ENCODE results near the gene ACSF3. TPM values are rescaled to one million over a fixed set of nuclear protein-coding genes. Genes with fewer than 3 reads are reported as not detected.

ACSF3 gene
- total RNA-seq, 1 donor from 2014 or later, result 32.0 TPM

DNA sequence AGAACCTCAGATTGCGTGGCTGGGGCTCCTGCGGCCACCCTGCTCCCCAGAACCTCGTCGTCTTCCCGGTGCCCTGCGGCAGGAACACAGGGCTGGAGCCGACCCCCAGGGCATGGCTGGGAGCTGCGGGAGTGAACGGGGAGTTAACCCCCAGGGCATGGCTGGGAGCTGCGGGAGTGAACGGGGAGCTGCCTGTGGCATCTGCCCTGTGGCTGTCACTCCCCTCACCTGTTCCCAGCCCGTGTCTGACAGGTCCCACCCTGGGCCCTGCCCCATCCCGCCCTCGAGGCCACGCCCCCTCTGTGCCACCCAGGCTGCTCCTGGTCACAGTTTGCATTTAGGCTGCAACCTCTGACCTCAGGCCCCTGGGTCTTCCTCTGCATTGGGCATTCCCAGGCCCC is 39.4 kb upstream of the ACSF3 start:
- H3K4me3 ChIP-seq, result no peak overlapping the region
- TF ChIP-seq, protein P1, sequence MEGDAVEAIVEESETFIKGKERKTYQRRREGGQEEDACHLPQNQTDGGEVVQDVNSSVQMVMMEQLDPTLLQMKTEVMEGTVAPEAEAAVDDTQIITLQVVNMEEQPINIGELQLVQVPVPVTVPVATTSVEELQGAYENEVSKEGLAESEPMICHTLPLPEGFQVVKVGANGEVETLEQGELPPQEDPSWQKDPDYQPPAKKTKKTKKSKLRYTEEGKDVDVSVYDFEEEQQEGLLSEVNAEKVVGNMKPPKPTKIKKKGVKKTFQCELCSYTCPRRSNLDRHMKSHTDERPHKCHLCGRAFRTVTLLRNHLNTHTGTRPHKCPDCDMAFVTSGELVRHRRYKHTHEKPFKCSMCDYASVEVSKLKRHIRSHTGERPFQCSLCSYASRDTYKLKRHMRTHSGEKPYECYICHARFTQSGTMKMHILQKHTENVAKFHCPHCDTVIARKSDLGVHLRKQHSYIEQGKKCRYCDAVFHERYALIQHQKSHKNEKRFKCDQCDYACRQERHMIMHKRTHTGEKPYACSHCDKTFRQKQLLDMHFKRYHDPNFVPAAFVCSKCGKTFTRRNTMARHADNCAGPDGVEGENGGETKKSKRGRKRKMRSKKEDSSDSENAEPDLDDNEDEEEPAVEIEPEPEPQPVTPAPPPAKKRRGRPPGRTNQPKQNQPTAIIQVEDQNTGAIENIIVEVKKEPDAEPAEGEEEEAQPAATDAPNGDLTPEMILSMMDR (IDR thresholded peaks at IDR 0.05), result no peak
- DNase-seq (no peak), ATAC-seq (no peak)
- H3K27me3 ChIP-seq, result peaks cover 39% of the 10 kb centered on the region
- H3K27ac ChIP-seq, result no peak overlapping the region
- no peaks in the 10 kb centered on the region for H3K36me3 ChIP-seq
- no peaks in the 10 kb centered on the region for H3K9me3 ChIP-seq
- no peaks in the 10 kb centered on the region for H3K4me1 ChIP-seq
- intact Hi-C loops (cut with DNase I), result no loop called here

- DNase-seq, result no peak
- intact Hi-C loops (cut with DNase I), result no loop called here
- TF ChIP-seq, protein P1 (IDR thresholded peaks at IDR 0.05), result no peak
- Histone ChIP-seq H3K27ac (no peak overlapping the region), H3K27me3 (peaks cover 34% of the 10 kb centered on the region), H3K36me3 (no peaks in the 10 kb centered on the region), H3K4me1 (no peaks in the 10 kb centered on the region), H3K4me3 (no peak overlapping the region), H3K9me3 (no peaks in the 10 kb centered on the region)
- no peak for ATAC-seq
These were observed 38.9 kb upstream of the ACSF3 start for GRCh38 chr16:89054714-89055113.

DNA sequence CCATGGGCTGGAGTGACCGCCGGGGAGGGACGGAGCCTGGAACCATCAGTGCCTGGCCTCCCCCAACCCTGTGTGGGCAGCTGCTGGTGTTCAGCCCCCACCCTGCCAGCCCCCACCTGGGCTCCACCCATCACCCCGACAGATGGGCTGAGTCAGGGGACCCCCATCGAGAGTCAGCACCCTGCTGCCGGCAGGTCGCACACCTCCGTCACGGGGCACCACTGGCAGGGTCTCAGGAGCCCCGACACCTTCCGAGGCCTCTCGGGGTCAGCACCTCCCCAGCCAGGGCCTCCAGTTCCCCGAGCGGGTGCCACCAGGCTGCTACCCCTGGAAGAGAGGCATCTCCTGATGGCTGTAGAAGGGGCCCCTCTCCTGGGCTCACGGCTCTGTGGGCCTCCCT is 38.3 kb upstream of the ACSF3 start:
- Histone ChIP-seq H3K9me3 (no peaks in the 10 kb centered on the region), H3K4me3 (no peak overlapping the region), H3K4me1 (no peaks in the 10 kb centered on the region), H3K27ac (no peak overlapping the region), H3K36me3 (no peaks in the 10 kb centered on the region), H3K27me3 (peaks cover 34% of the 10 kb centered on the region)
- TF ChIP-seq, protein P1 (IDR thresholded peaks at IDR 0.05), result no peak
- DNase-seq (no peak), ATAC-seq (no peak)
- intact Hi-C loops (cut with DNase I), result no loop called here

GRCh38 chr16:89055894-89056555 is 37.6 kb upstream of the ACSF3 start:
- DNase-seq (no peak), ATAC-seq (no peak)
- Histone ChIP-seq H3K27me3 (peaks cover 27% of the 10 kb centered on the region), H3K4me3 (no peak overlapping the region), H3K27ac (no peak overlapping the region), H3K36me3 (no peaks in the 10 kb centered on the region), H3K4me1 (no peaks in the 10 kb centered on the region), H3K9me3 (no peaks in the 10 kb centered on the region)
- intact Hi-C loops (cut with DNase I), result no loop called here
- TF ChIP-seq, protein P1 (IDR thresholded peaks at IDR 0.05), result no peak

GRCh38 chr16:89056592-89056991 is 37.1 kb upstream of the ACSF3 start:
- DNase-seq (no peak), ATAC-seq (no peak)
- H3K27me3 ChIP-seq, result peaks cover 27% of the 10 kb centered on the region
- H3K4me1 ChIP-seq, result no peaks in the 10 kb centered on the region
- intact Hi-C loops (cut with DNase I), result no loop called here
- H3K4me3 ChIP-seq, result no peak overlapping the region
- TF ChIP-seq, protein P1 (IDR thresholded peaks at IDR 0.05), result no peak
- H3K27ac ChIP-seq, result no peak overlapping the region
- H3K9me3 ChIP-seq, result no peaks in the 10 kb centered on the region
- H3K36me3 ChIP-seq, result no peaks in the 10 kb centered on the region

DNA sequence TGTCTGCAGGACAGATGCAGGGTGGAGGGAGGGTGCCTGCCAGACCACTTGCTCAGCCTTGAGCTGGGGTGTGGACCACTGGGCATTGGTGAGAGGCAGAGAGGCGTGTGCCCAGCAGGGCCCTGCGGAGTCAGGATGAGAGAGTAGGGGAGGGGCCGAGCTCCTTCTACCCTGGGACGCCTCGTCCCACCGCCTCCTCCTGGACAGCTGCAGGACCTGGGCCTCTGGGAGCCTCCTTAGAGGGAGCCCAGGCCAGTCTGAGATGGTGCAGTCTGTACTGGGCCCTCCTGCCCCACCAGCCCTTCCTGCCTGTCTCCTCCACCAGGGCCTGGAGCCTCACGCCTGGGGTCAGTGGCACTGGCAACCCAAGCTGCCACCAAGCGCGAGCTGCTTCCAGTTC is 35.9 kb upstream of the ACSF3 start:
- TF ChIP-seq, protein P1 (IDR thresholded peaks at IDR 0.05), result no peak
- intact Hi-C loops (cut with DNase I), result no loop called here
- DNase-seq (no peak), ATAC-seq (no peak)
- H3K4me3 ChIP-seq, result no peak overlapping the region
- no peaks in the 10 kb centered on the region for H3K4me1 ChIP-seq
- H3K36me3 ChIP-seq, result no peaks in the 10 kb centered on the region
- peaks cover 27% of the 10 kb centered on the region for H3K27me3 ChIP-seq
- no peaks in the 10 kb centered on the region for H3K9me3 ChIP-seq
- H3K27ac ChIP-seq, result no peak overlapping the region

Data from upper lobe of right lung (tissue), 1 donor.